ENCODE data around the gene ZPLD1.

ZPLD1 gene

DNA sequence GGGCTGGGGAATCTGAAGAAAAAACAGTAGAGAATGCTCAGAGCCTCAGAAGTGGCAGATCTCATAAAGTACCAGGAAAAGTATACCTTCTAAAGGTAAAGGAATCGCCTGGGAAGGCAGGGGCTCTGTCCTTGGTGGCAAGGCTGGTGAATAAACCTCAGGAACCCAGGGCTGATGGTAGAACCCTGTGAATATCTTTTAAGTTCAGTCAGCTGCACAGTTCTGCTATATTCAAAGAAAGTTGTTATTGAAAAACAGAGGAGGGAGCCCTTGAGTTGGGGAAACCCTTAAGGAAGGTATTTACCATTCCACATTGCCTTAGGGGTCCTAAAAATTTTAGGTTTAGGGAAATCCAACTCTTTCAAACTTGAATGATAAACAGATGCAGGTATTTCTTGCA lies 31.2 kb downstream of the ZPLD1 start:
- Histone ChIP-seq H3K36me3 (replicated peaks) (no peaks in the 10 kb centered on the region), H3K27me3 (replicated peaks) (no peaks in the 10 kb centered on the region), H3K4me3 (ENCODE audit: low read depth, low read length) (no peak overlapping the region), H3K27ac (no peak overlapping the region)
- TF ChIP-seq, protein P1, sequence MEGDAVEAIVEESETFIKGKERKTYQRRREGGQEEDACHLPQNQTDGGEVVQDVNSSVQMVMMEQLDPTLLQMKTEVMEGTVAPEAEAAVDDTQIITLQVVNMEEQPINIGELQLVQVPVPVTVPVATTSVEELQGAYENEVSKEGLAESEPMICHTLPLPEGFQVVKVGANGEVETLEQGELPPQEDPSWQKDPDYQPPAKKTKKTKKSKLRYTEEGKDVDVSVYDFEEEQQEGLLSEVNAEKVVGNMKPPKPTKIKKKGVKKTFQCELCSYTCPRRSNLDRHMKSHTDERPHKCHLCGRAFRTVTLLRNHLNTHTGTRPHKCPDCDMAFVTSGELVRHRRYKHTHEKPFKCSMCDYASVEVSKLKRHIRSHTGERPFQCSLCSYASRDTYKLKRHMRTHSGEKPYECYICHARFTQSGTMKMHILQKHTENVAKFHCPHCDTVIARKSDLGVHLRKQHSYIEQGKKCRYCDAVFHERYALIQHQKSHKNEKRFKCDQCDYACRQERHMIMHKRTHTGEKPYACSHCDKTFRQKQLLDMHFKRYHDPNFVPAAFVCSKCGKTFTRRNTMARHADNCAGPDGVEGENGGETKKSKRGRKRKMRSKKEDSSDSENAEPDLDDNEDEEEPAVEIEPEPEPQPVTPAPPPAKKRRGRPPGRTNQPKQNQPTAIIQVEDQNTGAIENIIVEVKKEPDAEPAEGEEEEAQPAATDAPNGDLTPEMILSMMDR (IDR thresholded peaks at IDR 0.05; ENCODE audit: low read depth, low read length, missing control alignments): peak; percentile 4
- no peak for DNase-seq
- in situ Hi-C loops (cut with HindIII; ENCODE audit: low pct_ligation_motif_present, low sequenced_read_pairs): no loop called here

DNA sequence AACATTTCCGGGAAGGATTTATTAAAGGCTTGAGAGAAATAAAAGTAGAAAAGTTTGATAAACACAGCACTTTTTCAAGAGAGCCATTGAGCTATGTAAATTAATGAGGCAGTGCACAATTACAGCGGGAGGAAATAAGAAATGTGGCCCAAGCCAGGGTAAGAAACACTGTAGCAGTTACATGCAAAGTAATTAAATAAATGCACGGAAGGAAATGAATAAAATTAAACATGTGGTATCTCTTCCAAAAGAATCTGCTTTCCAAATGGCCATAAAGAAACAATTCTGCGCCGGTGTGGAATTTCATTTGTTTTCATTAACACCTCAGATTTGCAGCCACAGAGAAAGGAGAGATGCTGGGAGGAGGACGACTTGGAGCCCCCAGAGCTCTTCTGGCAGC lies 35.3 kb downstream of the ZPLD1 start:
- H3K4me3 ChIP-seq (ENCODE audit: low read depth, low read length): no peak overlapping the region
- DNase-seq: no peak
- H3K27me3 ChIP-seq (replicated peaks): no peaks in the 10 kb centered on the region
- TF ChIP-seq, protein P1 (IDR thresholded peaks at IDR 0.05; ENCODE audit: low read depth, low read length, missing control alignments): no peak
- H3K36me3 ChIP-seq (replicated peaks): no peaks in the 10 kb centered on the region
- in situ Hi-C loops (cut with HindIII; ENCODE audit: low pct_ligation_motif_present, low sequenced_read_pairs): no loop called here
- H3K27ac ChIP-seq: no peak overlapping the region

DNA sequence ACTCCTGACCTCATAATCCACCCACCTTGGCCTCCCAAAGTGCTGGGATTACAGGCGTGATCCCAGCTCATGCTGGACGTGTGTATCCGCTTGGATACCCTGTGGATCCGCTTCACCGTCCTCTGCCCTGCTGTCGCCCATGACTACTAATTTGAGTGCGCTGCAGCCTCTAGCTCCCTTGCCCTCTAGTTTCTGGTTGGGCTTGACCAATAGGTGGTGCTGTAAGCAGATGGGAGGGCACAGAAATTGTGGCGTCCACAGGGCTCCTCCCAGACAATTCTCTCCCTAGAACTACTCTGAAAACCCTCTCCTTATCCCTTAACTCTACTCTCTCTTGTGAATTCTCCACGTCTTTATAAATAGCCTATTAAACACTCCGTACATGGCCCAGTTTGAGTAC lies 36.2 kb downstream of the ZPLD1 start:
- in situ Hi-C loops (cut with HindIII; ENCODE audit: low pct_ligation_motif_present, low sequenced_read_pairs): no loop called here
- H3K27me3 ChIP-seq (replicated peaks): no peaks in the 10 kb centered on the region
- no peak for DNase-seq
- no peaks in the 10 kb centered on the region for H3K36me3 ChIP-seq (replicated peaks)
- no peak overlapping the region for H3K27ac ChIP-seq
- TF ChIP-seq, protein P1 (IDR thresholded peaks at IDR 0.05; ENCODE audit: low read depth, low read length, missing control alignments): peak; percentile 28
- no peak overlapping the region for H3K4me3 ChIP-seq (ENCODE audit: low read depth, low read length)

DNA sequence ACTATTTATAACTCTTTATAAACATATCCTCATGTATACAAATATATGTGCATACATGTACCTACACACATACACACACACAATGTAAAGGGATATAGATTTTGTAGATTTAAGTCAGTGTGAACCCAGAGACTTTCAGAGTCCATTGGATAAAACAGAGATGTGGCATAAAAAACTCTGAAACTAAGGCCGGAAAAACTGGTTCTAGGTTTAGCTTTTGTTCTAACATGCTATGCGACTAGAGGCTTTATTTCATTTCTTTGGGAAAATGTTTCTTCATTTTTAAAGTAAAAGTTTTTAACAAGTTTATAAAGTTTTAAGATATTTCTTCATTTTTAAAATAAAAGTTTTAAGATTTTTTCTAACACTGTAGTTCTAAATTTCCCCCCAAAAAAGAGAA lies 36.7 kb downstream of the ZPLD1 start:
- Histone ChIP-seq H3K27ac (no peak overlapping the region), H3K27me3 (replicated peaks) (no peaks in the 10 kb centered on the region)
- TF ChIP-seq, protein P1 (IDR thresholded peaks at IDR 0.05; ENCODE audit: low read depth, low read length, missing control alignments): no peak

DNA sequence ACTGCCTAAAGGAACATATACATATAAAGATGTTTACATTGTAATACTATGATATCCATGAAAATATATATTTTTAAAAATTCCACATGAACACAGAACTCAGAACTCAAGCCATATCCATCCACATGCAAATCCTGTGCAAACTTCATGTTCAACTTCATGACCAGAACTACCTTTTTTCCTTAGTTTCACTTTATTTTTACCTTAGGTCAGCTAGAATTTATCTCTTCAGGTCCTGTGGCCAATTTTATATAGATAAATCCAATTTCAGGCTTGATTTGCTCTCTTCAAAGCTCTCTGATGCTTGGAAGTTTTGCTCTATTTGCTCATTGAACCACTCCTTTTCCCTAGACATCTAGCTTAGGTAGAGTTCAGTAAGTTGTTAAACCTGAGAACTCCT lies 38.8 kb downstream of the ZPLD1 start:
- H3K27me3 ChIP-seq (replicated peaks): no peaks in the 10 kb centered on the region
- TF ChIP-seq, protein P1 (IDR thresholded peaks at IDR 0.05; ENCODE audit: low read depth, low read length, missing control alignments): no peak
- H3K27ac ChIP-seq: no peak overlapping the region
- in situ Hi-C loops (cut with HindIII; ENCODE audit: low pct_ligation_motif_present, low sequenced_read_pairs): no loop called here
- H3K36me3 ChIP-seq (replicated peaks): no peaks in the 10 kb centered on the region
- no peak overlapping the region for H3K4me3 ChIP-seq (ENCODE audit: low read depth, low read length)
- DNase-seq: no peak

More for the DNA sequence above, 36.7 kb downstream of the ZPLD1 start:
- in situ Hi-C loops (cut with HindIII; ENCODE audit: low pct_ligation_motif_present, low sequenced_read_pairs): no loop called here
- no peaks in the 10 kb centered on the region for H3K36me3 ChIP-seq (replicated peaks)
- DNase-seq: no peak
- no peak overlapping the region for H3K4me3 ChIP-seq (ENCODE audit: low read depth, low read length)

DNA sequence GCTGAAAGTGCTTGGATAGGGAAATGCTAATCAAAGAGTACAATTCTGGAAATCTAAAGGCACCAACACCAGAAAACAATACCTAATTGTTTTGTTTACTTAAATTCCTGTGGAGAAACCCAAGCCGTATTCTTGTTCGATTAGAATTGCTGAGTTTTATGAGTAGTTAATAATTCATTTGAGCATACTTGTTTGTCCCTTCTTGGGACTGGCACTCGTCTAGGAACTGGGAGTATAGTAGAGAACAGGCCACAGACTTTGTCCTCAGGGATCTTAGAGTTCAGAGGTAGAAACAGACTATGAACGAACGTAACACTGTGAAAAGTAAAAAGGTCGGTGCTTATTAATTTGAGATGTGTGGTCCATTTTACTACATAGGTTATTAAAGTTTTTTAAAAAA lies 39.4 kb downstream of the ZPLD1 start:
- Histone ChIP-seq H3K27me3 (replicated peaks) (no peaks in the 10 kb centered on the region), H3K27ac (no peak overlapping the region), H3K36me3 (replicated peaks) (no peaks in the 10 kb centered on the region), H3K4me3 (ENCODE audit: low read depth, low read length) (no peak overlapping the region)
- in situ Hi-C loops (cut with HindIII; ENCODE audit: low pct_ligation_motif_present, low sequenced_read_pairs): no loop called here
- TF ChIP-seq, protein P1 (IDR thresholded peaks at IDR 0.05; ENCODE audit: low read depth, low read length, missing control alignments): no peak
- no peak for DNase-seq
